ENCODE measurements around the gene PDE6D.

Gene PDE6D

DNA sequence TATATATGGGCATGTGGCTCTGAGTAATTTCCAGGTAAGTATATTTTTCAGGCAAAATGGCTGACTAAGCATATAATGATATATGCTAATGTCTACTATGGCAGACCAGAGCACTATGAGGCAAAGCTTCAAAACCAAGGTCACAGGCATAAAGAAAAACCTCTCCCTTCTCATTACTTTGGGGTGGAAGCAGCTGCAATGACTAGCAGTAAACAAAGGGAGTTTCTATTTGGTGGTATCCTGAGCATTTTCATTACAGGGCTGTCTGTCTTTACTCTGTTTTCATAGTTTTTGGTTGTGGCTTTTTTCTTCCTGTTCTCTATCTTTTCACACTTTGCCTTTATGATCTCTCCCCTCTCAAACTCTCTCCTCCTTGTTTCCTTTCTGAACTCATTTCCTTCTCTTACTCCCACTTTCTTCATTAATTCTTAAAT lies 15.6 kb downstream of the PDE6D start:
- ATAC-seq = no peak
- TF ChIP-seq, protein P1, sequence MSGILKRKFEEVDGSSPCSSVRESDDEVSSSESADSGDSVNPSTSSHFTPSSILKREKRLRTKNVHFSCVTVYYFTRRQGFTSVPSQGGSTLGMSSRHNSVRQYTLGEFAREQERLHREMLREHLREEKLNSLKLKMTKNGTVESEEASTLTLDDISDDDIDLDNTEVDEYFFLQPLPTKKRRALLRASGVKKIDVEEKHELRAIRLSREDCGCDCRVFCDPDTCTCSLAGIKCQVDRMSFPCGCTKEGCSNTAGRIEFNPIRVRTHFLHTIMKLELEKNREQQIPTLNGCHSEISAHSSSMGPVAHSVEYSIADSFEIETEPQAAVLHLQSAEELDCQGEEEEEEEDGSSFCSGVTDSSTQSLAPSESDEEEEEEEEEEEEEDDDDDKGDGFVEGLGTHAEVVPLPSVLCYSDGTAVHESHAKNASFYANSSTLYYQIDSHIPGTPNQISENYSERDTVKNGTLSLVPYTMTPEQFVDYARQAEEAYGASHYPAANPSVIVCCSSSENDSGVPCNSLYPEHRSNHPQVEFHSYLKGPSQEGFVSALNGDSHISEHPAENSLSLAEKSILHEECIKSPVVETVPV (CRISPR knock-in tag; IDR thresholded peaks at IDR 0.05) = no peak
- TF ChIP-seq CSDC2 (CRISPR knock-in tag; IDR thresholded peaks at IDR 0.05) (no peak), ZFP30 (CRISPR knock-in tag; IDR thresholded peaks at IDR 0.05) (no peak), RARB (CRISPR knock-in tag; IDR thresholded peaks at IDR 0.05) (no peak), TCF4 (CRISPR knock-in tag; IDR thresholded peaks at IDR 0.05; ENCODE audit: borderline replicate concordance) (no peak), ZNF70 (CRISPR knock-in tag; IDR thresholded peaks at IDR 0.05) (no peak), ISL1 (CRISPR knock-in tag; IDR thresholded peaks at IDR 0.05) (no peak), ESRRG (CRISPR knock-in tag; IDR thresholded peaks at IDR 0.05) (no peak), ZNF8 (CRISPR knock-in tag; IDR thresholded peaks at IDR 0.05) (no peak), OSR1 (CRISPR knock-in tag; IDR thresholded peaks at IDR 0.05) (no peak), BACH2 (CRISPR knock-in tag; IDR thresholded peaks at IDR 0.05; ENCODE audit: borderline replicate concordance) (no peak), SNAI2 (CRISPR knock-in tag; IDR thresholded peaks at IDR 0.05) (no peak), ZFP3 (CRISPR knock-in tag; IDR thresholded peaks at IDR 0.05) (no peak), GLIS3 (CRISPR knock-in tag; IDR thresholded peaks at IDR 0.05) (no peak), TOX (CRISPR knock-in tag; IDR thresholded peaks at IDR 0.05; ENCODE audit: borderline replicate concordance) (no peak), ZC3H10 (CRISPR knock-in tag; IDR thresholded peaks at IDR 0.05) (no peak)
- TF ChIP-seq, protein P2, sequence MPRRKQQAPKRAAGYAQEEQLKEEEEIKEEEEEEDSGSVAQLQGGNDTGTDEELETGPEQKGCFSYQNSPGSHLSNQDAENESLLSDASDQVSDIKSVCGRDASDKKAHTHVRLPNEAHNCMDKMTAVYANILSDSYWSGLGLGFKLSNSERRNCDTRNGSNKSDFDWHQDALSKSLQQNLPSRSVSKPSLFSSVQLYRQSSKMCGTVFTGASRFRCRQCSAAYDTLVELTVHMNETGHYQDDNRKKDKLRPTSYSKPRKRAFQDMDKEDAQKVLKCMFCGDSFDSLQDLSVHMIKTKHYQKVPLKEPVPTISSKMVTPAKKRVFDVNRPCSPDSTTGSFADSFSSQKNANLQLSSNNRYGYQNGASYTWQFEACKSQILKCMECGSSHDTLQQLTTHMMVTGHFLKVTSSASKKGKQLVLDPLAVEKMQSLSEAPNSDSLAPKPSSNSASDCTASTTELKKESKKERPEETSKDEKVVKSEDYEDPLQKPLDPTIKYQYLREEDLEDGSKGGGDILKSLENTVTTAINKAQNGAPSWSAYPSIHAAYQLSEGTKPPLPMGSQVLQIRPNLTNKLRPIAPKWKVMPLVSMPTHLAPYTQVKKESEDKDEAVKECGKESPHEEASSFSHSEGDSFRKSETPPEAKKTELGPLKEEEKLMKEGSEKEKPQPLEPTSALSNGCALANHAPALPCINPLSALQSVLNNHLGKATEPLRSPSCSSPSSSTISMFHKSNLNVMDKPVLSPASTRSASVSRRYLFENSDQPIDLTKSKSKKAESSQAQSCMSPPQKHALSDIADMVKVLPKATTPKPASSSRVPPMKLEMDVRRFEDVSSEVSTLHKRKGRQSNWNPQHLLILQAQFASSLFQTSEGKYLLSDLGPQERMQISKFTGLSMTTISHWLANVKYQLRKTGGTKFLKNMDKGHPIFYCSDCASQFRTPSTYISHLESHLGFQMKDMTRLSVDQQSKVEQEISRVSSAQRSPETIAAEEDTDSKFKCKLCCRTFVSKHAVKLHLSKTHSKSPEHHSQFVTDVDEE (CRISPR knock-in tag; IDR thresholded peaks at IDR 0.05) = no peak
- TF ChIP-seq, protein P3, sequence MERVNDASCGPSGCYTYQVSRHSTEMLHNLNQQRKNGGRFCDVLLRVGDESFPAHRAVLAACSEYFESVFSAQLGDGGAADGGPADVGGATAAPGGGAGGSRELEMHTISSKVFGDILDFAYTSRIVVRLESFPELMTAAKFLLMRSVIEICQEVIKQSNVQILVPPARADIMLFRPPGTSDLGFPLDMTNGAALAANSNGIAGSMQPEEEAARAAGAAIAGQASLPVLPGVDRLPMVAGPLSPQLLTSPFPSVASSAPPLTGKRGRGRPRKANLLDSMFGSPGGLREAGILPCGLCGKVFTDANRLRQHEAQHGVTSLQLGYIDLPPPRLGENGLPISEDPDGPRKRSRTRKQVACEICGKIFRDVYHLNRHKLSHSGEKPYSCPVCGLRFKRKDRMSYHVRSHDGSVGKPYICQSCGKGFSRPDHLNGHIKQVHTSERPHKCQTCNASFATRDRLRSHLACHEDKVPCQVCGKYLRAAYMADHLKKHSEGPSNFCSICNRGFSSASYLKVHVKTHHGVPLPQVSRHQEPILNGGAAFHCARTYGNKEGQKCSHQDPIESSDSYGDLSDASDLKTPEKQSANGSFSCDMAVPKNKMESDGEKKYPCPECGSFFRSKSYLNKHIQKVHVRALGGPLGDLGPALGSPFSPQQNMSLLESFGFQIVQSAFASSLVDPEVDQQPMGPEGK (CRISPR knock-in tag; IDR thresholded peaks at IDR 0.05; ENCODE audit: borderline replicate concordance) = no peak
- TF ChIP-seq, protein P4, sequence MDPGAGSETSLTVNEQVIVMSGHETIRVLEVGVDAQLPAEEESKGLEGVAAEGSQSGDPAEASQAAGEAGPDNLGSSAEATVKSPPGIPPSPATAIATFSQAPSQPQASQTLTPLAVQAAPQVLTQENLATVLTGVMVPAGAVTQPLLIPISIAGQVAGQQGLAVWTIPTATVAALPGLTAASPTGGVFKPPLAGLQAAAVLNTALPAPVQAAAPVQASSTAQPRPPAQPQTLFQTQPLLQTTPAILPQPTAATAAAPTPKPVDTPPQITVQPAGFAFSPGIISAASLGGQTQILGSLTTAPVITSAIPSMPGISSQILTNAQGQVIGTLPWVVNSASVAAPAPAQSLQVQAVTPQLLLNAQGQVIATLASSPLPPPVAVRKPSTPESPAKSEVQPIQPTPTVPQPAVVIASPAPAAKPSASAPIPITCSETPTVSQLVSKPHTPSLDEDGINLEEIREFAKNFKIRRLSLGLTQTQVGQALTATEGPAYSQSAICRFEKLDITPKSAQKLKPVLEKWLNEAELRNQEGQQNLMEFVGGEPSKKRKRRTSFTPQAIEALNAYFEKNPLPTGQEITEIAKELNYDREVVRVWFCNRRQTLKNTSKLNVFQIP (CRISPR knock-in tag; IDR thresholded peaks at IDR 0.05; ENCODE audit: borderline replicate concordance, low read depth) = no peak

DNA sequence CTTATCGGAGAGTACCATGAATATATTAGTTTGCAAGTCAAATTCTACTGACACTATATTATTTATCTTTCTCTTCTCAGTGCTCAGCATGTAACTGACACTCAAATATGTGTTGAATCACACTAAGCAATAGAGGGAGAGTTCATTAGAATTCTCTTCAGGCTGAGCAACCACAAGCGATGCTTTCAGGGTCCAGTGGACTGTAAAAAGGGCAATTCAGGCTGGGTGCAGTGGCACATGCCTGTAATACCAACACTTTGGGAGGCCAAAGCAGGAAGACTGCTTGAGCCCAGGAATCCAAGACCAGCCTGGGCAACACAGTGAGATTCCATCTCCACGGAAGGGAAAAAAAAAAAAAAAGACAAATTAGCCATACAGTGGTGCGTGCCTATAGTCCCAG lies 16.3 kb downstream of the PDE6D start:
- TF ChIP-seq, protein P4 (CRISPR knock-in tag; IDR thresholded peaks at IDR 0.05; ENCODE audit: borderline replicate concordance, low read depth) = no peak
- TF ChIP-seq TOX (CRISPR knock-in tag; IDR thresholded peaks at IDR 0.05; ENCODE audit: borderline replicate concordance) = no peak
- TF ChIP-seq SNAI2 (CRISPR knock-in tag; IDR thresholded peaks at IDR 0.05) = no peak
- TF ChIP-seq, protein P1 (CRISPR knock-in tag; IDR thresholded peaks at IDR 0.05) = no peak
- no peak for TF ChIP-seq ZFP30 (CRISPR knock-in tag; IDR thresholded peaks at IDR 0.05)
- no peak for TF ChIP-seq GLIS3 (CRISPR knock-in tag; IDR thresholded peaks at IDR 0.05)
- no peak for TF ChIP-seq OSR1 (CRISPR knock-in tag; IDR thresholded peaks at IDR 0.05)
- TF ChIP-seq, protein P5, sequence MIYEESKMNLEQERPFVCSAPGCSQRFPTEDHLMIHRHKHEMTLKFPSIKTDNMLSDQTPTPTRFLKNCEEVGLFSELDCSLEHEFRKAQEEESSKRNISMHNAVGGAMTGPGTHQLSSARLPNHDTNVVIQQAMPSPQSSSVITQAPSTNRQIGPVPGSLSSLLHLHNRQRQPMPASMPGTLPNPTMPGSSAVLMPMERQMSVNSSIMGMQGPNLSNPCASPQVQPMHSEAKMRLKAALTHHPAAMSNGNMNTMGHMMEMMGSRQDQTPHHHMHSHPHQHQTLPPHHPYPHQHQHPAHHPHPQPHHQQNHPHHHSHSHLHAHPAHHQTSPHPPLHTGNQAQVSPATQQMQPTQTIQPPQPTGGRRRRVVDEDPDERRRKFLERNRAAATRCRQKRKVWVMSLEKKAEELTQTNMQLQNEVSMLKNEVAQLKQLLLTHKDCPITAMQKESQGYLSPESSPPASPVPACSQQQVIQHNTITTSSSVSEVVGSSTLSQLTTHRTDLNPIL (CRISPR knock-in tag; IDR thresholded peaks at IDR 0.05; ENCODE audit: low read depth) = no peak
- no peak for TF ChIP-seq RARB (CRISPR knock-in tag; IDR thresholded peaks at IDR 0.05)
- TF ChIP-seq ZNF565 (CRISPR knock-in tag; conservative IDR thresholded peaks at IDR 0.05; ENCODE audit: low read depth) = no peak
- TF ChIP-seq TCF4 (CRISPR knock-in tag; IDR thresholded peaks at IDR 0.05; ENCODE audit: borderline replicate concordance) = no peak
- no peak for TF ChIP-seq ZNF70 (CRISPR knock-in tag; IDR thresholded peaks at IDR 0.05)
- no peak for ATAC-seq
